Liver (tissue), 3 donors: Measurements from ENCODE around the gene TP53AIP1.

Experiments used
- EGR1 ChIP-seq, 2 donors: IDR thresholded peaks; 2 replicates each; pipeline ENCODE4 v1.6.1; 2016 to 2018; ENCODE audit warnings: antibody characterized with exemption in 2 of 2, low read depth in 2 of 2
- GABPA ChIP-seq, 2 donors: IDR thresholded peaks in 1 of 2; conservative IDR thresholded peaks in 1 of 2; 2 replicates each; pipeline ENCODE4 v1.6.1; 2016; ENCODE audit warnings: antibody characterized with exemption in 2 of 2, mild to moderate bottlenecking in 1 of 2, moderate library complexity in 1 of 2
- HNF4A ChIP-seq, 2 donors: conservative IDR thresholded peaks; 2 replicates each; pipeline ENCODE4 v1.6.1; 2016; ENCODE audit warnings: antibody characterized with exemption in 2 of 2, mild to moderate bottlenecking in 2 of 2
- HNF4G ChIP-seq: IDR thresholded peaks from 2 replicates; pipeline ENCODE4 v1.6.1; 2016; ENCODE audit warnings: antibody characterized with exemption
- NR2F2 ChIP-seq: IDR thresholded peaks from 2 replicates; pipeline ENCODE4 v1.6.1; 2016; ENCODE audit warnings: antibody characterized with exemption
- RAD21 ChIP-seq, 2 donors: IDR thresholded peaks; 2 replicates each; pipeline ENCODE4 v1.6.1; 2016; ENCODE audit warnings: antibody characterized with exemption in 2 of 2, mild to moderate bottlenecking in 2 of 2
- RXRA ChIP-seq, 2 donors: IDR thresholded peaks; 2 replicates each; pipeline ENCODE4 v1.6.1; 2017 to 2018; ENCODE audit warnings: antibody characterized with exemption in 2 of 2, mild to moderate bottlenecking in 1 of 2
- SP1 ChIP-seq: IDR thresholded peaks from 2 replicates; pipeline ENCODE4 v1.6.1; 2018; ENCODE audit warnings: antibody characterized with exemption, mild to moderate bottlenecking
- TAF1 ChIP-seq: conservative IDR thresholded peaks from 2 replicates; pipeline ENCODE4 v1.6.1; 2016; ENCODE audit warnings: antibody characterized with exemption, mild to moderate bottlenecking
- YY1 ChIP-seq: IDR thresholded peaks from 2 replicates; pipeline ENCODE4 v1.6.1; 2016; ENCODE audit warnings: antibody characterized with exemption, mild to moderate bottlenecking
- TF ChIP-seq, protein P1 (sequence below): fragments of 150-350 bp; IDR thresholded peaks from 2 replicates; pipeline ENCODE4 v1.5.1; 2017; ENCODE audit warnings: improper control_type of control experiment, low read depth, low read length; ENCODE audit not compliant: missing input control
- TF ChIP-seq, protein P2 (sequence below): IDR thresholded peaks from 2 replicates; pipeline ENCODE4 v1.6.1; 2016; ENCODE audit warnings: antibody characterized with exemption
- TF ChIP-seq, protein P3 (sequence below): IDR thresholded peaks from 2 replicates; pipeline ENCODE4 v1.6.1; 2016; ENCODE audit warnings: antibody characterized with exemption
- TF ChIP-seq, protein P4 (sequence below): IDR thresholded peaks from 2 replicates; pipeline ENCODE4 v1.6.1; 2016; ENCODE audit warnings: antibody characterized with exemption, mild to moderate bottlenecking
- donor health status: healthy.
- donor health status: healthy.

DNA sequence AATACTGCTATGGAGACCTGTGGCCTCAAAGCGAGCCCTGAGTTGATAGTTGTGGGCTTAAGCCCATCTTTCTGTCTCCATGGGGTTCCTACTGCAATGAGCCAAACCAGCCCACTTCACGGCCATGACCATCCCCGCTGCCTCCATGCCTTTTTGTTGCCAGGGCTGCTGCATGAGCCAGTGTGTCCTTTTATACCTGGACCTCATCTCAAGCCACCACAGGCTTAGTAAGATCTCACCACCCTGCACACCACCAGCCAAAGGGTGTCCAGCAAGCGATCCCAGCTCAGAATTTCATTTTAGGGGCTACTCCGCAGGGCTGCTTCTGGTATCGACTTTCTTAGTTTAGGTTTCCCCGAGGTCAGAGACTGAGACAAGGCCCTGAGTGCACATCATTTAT, 8.3 kb downstream of the TP53AIP1 start:
- no peak for TF ChIP-seq SP1
- TF ChIP-seq HNF4A (conservative IDR thresholded peaks at IDR 0.05), result no peak
- TF ChIP-seq, protein P1, sequence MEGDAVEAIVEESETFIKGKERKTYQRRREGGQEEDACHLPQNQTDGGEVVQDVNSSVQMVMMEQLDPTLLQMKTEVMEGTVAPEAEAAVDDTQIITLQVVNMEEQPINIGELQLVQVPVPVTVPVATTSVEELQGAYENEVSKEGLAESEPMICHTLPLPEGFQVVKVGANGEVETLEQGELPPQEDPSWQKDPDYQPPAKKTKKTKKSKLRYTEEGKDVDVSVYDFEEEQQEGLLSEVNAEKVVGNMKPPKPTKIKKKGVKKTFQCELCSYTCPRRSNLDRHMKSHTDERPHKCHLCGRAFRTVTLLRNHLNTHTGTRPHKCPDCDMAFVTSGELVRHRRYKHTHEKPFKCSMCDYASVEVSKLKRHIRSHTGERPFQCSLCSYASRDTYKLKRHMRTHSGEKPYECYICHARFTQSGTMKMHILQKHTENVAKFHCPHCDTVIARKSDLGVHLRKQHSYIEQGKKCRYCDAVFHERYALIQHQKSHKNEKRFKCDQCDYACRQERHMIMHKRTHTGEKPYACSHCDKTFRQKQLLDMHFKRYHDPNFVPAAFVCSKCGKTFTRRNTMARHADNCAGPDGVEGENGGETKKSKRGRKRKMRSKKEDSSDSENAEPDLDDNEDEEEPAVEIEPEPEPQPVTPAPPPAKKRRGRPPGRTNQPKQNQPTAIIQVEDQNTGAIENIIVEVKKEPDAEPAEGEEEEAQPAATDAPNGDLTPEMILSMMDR, result no peak
- TF ChIP-seq GABPA (IDR thresholded peaks at IDR 0.05 in 1 of 2, conservative IDR thresholded peaks at IDR 0.05 in 1 of 2), result no peak
- TF ChIP-seq, protein P2, sequence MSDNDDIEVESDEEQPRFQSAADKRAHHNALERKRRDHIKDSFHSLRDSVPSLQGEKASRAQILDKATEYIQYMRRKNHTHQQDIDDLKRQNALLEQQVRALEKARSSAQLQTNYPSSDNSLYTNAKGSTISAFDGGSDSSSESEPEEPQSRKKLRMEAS, result no peak
- no peak for TF ChIP-seq EGR1 (IDR thresholded peaks at IDR 0.05; ENCODE audit: low read depth in 2 of 2)
- TF ChIP-seq, protein P3, sequence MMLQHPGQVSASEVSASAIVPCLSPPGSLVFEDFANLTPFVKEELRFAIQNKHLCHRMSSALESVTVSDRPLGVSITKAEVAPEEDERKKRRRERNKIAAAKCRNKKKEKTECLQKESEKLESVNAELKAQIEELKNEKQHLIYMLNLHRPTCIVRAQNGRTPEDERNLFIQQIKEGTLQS, result no peak
- TF ChIP-seq RAD21 (IDR thresholded peaks at IDR 0.05), result no peak
- TF ChIP-seq TAF1, result no peak
- no peak for TF ChIP-seq NR2F2
- TF ChIP-seq, protein P4, sequence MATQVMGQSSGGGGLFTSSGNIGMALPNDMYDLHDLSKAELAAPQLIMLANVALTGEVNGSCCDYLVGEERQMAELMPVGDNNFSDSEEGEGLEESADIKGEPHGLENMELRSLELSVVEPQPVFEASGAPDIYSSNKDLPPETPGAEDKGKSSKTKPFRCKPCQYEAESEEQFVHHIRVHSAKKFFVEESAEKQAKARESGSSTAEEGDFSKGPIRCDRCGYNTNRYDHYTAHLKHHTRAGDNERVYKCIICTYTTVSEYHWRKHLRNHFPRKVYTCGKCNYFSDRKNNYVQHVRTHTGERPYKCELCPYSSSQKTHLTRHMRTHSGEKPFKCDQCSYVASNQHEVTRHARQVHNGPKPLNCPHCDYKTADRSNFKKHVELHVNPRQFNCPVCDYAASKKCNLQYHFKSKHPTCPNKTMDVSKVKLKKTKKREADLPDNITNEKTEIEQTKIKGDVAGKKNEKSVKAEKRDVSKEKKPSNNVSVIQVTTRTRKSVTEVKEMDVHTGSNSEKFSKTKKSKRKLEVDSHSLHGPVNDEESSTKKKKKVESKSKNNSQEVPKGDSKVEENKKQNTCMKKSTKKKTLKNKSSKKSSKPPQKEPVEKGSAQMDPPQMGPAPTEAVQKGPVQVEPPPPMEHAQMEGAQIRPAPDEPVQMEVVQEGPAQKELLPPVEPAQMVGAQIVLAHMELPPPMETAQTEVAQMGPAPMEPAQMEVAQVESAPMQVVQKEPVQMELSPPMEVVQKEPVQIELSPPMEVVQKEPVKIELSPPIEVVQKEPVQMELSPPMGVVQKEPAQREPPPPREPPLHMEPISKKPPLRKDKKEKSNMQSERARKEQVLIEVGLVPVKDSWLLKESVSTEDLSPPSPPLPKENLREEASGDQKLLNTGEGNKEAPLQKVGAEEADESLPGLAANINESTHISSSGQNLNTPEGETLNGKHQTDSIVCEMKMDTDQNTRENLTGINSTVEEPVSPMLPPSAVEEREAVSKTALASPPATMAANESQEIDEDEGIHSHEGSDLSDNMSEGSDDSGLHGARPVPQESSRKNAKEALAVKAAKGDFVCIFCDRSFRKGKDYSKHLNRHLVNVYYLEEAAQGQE, result no peak
- TF ChIP-seq RXRA (IDR thresholded peaks at IDR 0.05), result no peak
- no peak for TF ChIP-seq YY1
- no peak for TF ChIP-seq HNF4G
